HG03139 (cell line): Measurements from ENCODE around the gene ZBTB49.
"Not testable (repeated sequence)": the region's sequence is repeated elsewhere in the genome, so short reads cannot be mapped to it uniquely, and the experiment has no call there.

ENCODE experiments used
- ATAC-seq: cut with Tn5 transposase; IDR thresholded peaks from one replicate; pipeline ENCODE4 v1.9.1; 2021; ENCODE audit not compliant: unreplicated experiment

Gene ZBTB49

GRCh38 chr4:4289941-4290850 lies at the start of gene ZBTB49, which contains the start of gene LYAR:
Gene ZBTB49 (plus strand): TSS chr4:4290251. CDS start chr4:4299946, 9,695 bp downstream.
Gene LYAR (minus strand): TSS chr4:4290154. CDS start chr4:4283742, 6,412 bp downstream.
- ATAC-seq, result peak; percentile 84

- no peak for ATAC-seq
Measured at GRCh38 chr4:4245172-4245571, 44.9 kb upstream of the ZBTB49 start.

GRCh38 chr4:4247696-4248028 lies 42.4 kb upstream of the ZBTB49 start:
- no peak for ATAC-seq

DNA sequence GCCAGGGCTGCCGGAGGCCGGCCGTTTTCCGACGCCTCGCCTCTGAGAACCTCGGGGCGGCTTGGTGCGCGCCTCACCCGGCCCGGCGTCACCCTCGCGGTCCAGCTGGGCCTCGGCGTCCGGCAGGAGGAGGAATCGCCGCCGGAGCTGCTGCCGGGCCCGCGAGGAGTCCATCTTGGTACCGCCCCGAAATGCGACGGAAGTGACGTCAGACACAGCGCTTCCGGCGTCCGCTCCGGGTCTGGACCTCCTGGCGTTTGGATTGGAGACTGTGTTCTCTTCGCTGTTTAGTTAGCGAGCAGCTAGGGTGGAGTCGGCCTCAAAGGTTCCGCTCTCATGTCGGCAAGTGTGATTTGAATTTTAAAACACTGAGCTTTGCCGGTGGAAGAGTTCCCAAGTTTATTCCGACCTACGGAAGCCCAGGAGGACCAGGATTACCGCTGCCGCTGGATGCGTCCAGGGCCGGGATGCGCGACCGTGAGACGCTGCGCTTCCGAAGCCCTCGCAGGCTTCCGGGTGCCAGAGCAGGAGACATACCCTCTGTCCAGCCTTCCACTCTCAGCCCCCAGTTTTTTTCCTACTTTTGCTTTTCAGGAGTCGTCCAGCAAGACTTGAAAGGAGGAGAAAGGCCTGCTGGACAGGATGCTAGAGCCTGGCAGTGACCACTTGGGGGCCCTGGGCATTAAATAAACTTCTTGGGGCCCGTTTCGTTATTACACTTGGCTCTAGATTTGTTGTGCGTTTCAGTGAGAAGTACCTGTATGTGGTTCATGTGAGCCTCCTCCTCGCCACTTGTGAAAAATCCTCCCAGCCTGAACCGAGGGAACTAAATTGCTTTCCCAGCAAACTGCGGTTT lies 41.8 kb upstream of the ZBTB49 start, which contains the start of gene TMEM128:
Gene TMEM128 (minus strand): TSS at position 195 of the 856 bp plus-strand sequence. CDS start 21 bp downstream, at position 174.
- ATAC-seq, result peak; percentile 96

- ATAC-seq, result no peak
Measured at GRCh38 chr4:4248885-4249203, 41.2 kb upstream of the ZBTB49 start.

DNA sequence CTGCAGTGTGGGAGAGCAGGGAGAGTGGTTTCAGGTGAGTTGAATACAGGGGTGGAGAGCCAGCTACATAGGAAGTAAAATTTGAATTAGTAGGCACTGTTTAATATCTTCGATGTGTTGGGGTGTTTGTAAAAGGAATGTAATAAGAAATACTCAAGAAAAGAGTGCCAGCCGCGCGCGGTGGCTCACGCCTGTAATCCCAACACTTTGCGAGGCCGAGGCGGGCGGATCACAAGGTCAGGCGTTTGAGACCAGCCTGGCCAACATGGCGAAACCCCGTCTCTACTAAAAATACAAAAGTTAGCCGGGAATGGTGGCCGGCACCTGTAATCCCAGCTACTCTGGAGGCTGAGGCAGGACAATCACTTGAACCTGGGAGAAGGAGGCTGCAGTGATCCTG lies 40.7 kb upstream of the ZBTB49 start:
- ATAC-seq, result not testable (repeated sequence)

GRCh38 chr4:4249866-4250265 lies 40.2 kb upstream of the ZBTB49 start:
- ATAC-seq, result no peak

DNA sequence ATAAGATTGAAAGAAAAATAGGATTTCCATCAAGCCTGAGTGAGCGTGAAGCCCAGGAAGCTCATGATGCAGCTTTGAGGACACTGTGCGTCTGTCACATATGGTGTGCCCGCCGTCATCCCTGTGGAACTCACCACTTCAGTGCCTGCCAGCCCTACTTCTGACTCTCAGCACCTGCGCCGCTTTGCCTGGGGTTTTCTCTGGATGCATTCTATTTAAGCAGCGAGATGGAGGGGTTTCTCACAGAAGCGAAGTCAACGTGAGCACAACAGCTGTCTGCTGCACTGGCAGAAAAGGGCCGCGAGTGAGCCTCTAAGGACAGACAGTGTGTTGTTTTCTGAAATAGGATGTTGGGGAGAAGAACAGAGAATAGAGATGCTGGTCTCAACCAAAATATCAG lies 35.9 kb upstream of the ZBTB49 start:
- no peak for ATAC-seq

DNA sequence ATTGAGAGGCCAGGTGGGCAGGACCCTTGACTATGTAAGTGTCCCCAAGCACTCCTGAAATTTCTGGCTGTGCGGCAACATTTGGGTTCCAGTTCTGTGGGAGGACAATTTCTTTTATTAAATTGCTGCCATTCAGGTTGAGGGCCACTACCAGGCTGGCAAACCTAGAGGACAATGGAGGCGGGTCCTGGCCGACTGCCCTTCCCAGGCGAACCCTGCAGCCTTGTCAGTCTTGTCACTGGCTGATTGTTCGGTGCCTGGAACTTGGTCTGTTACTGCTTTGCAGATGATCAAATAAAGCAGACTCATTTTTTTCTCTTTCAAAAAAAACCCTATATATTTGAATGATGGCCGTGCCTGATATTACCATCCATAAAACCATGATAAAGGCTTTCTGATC lies 35.4 kb upstream of the ZBTB49 start:
- ATAC-seq, result no peak

- ATAC-seq, result no peak
Measured at GRCh38 chr4:4256799-4257198, 33.3 kb upstream of the ZBTB49 start.

- not testable (repeated sequence) for ATAC-seq
Measured at GRCh38 chr4:4257705-4258104, 32.3 kb upstream of the ZBTB49 start.

GRCh38 chr4:4259484-4260100 lies 30.5 kb upstream of the ZBTB49 start:
- ATAC-seq, result no peak

DNA sequence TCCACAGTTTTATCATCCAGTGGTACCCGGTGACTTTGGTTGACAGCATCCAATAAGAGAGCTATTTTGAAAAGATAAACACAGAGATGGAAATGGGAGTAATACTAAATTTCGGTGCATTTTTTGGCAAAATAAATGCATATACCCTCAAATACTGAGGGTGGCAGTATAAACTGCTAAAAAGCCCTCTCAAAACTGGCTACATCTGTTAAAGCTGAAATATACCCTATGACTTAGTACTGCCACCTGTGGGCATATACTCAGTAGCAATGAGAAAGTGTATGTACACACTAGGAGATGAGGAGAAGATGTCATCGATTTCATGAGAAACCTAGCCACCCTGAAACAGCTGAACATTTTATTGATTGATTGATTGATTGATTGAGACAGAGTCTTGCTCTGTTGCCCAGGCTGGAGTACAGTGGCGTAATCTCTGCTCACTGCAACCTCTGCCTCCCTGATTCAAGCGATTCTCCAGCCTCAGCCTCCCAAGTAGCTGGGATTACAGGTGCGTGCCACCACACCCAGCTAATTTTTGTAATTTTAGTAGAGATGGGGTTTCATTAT lies 29.8 kb upstream of the ZBTB49 start:
- ATAC-seq, result no peak

- no peak for ATAC-seq
Measured at GRCh38 chr4:4267981-4268380, 22.1 kb upstream of the ZBTB49 start.

GRCh38 chr4:4268776-4269175 lies 21.3 kb upstream of the ZBTB49 start:
- ATAC-seq, result no peak

DNA sequence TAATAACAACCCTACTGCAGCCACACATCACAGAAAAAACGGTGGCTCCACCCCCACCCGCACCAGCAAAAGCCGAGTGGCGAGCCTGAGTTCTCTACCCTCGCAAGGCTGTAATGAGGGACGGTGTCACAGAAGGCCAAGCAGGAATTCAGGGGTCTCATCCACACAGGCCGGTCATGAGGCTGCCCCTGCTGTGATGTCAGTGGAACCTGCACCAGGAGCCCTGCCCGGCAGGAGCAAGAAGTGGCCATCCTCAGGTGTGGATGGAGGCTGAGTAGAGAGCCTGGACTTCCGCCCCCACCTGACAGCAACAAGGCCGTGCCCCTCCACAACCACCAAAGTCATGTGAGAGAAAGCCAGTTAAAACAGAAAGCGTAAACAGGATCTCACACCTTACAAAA lies 20.7 kb upstream of the ZBTB49 start:
- no peak for ATAC-seq

- no peak for ATAC-seq
Measured at GRCh38 chr4:4269856-4270255, 20.2 kb upstream of the ZBTB49 start.

GRCh38 chr4:4270529-4270928 lies 19.5 kb upstream of the ZBTB49 start:
- ATAC-seq, result no peak

- no peak for ATAC-seq
Measured at GRCh38 chr4:4271912-4272311, 18.1 kb upstream of the ZBTB49 start.

- ATAC-seq, result no peak
Measured at GRCh38 chr4:4274226-4274625, 15.8 kb upstream of the ZBTB49 start.

- ATAC-seq, result no peak
Measured at GRCh38 chr4:4277531-4277930, 12.5 kb upstream of the ZBTB49 start.
